Activated T-cell treated with anti-CD3 and anti-CD28 coated beads for 48 hours (primary cell): Measurements from ENCODE around the gene TMTC2.
"Not testable (repeated sequence)": the region's sequence is repeated elsewhere in the genome, so short reads cannot be mapped to it uniquely, and the experiment has no call there.

Source experiments
- DNase-seq: peaks from one replicate; pipeline ENCODE4 v3.0.0-alpha.2; 2020; ENCODE audit warnings: low read depth

The TMTC2 gene

DNA sequence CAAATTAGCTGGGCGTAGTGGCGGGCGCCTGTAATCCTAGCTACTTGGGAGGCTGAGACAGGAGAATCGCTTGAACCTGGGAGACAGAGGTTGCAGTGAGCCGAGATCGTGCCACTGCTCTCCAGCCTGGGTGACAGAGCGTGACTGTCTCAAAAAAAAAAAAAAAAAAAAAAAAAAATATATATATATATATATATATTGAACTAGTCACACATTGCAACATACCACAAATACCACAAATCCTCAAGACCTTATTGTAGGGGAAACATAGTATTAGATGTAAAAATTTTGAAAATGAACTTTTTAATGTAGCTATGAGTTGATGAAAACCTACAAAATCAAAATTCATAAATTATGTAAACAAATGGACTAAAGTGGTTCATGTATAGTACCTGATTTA, 158.4 kb downstream of the TMTC2 start:
- not testable (repeated sequence) for DNase-seq

DNA sequence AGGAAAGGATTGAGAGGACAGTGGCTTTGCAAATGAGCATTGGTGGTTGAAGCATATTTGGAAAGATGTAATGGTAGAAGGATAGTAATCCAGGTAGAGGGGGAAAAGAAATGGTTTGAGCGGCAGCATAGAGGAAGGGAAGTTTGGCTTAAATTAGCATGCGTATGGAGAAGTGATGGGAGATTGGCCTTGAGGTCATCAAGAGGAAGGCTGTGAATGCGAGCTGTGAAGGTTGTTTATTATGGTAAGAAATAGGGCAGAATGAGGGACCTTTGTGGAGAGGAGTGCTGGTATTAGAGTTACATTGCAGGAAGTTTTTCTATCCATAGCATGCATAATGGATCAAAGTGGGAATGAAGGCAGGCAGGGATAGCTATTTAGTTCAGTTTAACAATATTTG, 162.1 kb downstream of the TMTC2 start:
- DNase-seq: no peak

GRCh38 chr12:82852529-82852928, 165.8 kb downstream of the TMTC2 start:
- no peak for DNase-seq

DNA sequence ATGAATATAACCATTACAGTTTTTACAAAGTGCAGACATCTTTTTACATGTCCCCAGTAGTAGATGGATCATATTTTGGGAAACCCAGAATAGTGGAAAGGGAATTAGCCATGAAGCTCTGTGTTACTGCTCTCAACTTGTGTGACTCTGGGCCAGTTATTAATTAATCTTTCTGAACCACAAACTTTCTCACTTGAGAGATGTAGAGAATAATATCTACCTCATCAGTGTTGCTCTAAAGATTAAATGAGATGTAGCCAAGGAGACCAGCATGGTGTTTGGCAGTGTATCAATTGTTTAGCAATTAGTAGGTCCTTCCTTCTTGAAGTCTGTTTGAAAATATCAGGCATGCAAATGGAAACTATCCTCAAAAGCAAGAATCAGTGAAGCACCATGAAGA, 169.2 kb downstream of the TMTC2 start:
- DNase-seq: no peak

- no peak for DNase-seq
Measured at GRCh38 chr12:82857276-82857675, 170.6 kb downstream of the TMTC2 start.

DNA sequence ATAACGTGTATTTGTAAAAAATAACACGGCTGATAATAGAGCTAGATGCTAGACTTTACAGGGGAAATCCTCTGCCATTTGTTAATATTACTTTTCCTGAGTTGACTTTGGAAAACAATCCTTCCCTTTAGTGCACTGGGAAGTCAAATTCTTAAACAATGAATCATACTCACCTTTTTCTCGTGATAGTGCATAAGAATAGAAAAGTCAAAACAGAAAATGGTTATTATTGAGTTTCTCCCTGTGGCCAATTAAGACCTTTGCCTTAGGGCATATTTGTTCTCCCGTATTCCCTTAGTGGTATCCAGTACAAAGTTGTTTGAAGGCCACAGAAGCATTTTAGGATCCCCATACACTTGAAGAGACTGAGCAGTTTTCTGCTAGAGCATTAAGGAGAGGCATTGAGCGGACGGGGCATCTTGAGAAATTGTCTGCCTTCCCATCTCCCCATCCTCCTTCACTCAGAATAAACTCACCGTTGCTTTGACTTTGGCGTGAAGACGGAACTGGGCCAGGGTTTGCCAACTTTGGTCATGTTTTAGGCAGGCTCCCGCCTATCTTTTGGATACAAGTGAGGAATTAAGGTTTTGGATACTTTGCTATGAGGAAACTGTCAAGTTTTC, 171.3 kb downstream of the TMTC2 start:
- no peak for DNase-seq

DNA sequence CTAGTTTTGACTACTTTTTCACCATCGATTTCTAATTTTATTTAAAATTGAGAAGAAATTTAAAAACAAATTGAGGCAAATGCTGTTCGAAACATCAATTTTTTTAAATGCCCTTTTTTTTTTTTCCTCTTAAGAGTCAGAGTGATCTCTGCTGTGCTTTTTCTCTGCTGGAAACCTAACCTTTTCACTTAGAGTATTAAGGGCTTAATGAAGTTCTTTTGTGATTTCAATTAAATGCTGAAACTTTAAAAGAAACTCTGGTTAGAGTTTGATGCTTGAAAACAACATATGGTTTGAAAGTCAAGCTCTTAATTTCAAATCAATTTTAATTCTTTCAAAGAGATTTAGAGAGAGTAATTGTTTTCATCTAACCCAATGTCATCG, 171.8 kb downstream of the TMTC2 start:
- no peak for DNase-seq

- no peak for DNase-seq
Measured at GRCh38 chr12:82862069-82862841, 175.5 kb downstream of the TMTC2 start.

DNA sequence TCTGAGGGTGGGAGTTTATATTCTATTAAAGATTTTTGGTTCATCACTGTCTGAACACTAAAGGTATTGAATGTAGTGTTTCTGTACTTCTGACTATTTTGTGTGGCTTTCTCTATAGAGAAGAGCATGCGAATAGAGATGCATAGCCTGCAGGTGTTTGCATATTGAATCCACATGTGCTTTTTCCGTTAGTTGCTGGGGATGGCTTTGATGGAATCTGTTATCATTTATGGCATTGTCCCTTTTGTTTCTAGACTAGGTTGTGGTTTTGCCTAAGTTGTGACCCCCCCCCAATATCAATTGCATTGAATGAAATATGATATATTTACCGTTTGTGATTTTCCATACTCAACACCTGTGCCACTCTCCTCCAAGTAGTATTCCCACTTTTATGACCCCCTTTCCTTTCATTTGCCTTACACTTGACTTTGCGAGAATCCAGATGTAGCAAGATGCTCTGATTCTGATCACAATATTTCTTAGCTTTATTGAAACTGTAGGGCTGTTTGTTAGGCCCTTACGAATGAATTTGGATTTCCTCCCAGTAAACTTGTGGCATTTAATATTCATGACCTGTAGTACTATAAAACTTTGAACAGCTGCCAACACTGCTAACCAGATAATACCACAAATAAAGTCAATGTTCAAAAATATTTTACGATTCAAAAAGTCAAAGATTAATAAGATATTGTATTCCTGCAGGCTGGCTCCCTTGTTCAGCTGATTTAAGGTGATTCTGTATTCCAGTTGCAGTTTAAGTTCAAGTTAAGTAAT, 176.4 kb downstream of the TMTC2 start:
- no peak for DNase-seq

DNA sequence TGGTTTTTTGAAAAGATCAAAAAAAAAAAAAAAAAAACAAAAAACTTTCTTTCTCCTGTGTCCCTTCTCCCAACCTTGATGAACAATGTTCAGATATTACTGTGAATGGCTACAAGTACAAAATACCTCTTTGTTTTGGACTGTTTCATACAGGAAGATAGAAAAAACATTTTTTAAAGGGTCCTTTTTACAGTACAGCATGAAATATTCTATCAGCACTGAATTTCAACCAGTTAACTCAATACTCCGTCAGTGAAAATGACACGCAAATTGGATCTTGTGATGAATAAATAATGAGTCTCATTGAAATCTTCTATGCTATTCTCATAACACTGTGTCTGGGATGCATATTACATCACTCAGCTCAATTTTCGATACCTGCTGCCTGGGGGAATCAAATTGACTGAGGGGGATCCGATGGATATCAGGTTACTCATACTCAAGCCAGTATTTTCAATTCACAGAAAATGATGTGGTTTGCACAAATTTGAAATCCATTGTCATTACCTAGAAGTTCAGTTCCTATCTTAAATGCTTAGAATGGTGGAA, 179.6 kb downstream of the TMTC2 start:
- no peak for DNase-seq

DNA sequence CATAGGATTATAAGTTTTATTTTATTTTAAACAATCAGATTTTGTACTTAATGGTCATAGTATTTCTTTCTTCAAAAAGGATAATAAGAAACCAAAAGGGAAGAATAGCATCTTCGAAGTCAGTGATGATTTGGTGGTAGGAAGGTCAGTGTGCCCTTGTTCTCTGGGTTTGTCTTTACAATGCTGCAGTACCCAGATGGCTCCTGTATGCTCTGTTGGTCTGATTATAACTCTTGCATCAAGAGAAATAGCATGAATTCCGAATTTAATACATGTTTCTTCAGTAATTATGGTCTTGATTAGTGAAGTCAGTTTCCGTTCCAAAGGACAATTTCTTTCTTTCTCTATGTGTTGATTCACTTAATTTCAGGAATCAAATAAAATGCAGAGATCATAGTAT, 180.2 kb downstream of the TMTC2 start:
- no peak for DNase-seq

DNA sequence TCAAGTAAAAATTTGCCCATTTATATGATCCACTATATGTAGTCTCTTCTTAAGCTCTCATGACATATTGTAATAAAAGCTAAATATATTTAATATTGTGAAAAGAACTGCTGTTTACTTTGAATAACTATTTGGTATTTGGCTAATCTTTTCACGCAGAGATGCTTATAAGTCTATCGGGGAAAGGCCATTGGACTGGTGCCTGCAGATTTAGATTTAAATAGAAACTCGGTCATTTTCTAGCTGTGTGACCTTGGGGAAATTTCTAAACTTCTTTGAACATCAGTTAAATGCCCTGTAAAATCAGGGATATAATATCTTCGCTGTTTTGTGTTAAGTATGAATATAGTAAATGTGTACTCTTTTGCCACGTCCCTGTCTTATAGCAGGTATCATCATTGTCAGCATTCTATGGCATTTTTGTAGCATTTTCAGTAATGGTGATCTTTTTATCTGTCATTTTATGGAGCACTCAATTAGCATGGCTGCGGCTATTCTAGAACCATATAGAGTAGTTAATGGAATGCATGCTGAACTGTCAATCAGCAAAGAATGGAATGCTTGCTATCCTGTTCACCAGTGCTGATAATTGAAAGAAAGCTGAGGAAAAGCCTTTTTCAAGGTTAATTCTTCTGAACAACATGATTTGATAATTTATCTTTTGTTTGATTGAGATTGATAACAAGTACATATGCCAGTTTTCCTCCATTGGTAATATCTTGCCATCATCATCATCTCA, 181.2 kb downstream of the TMTC2 start:
- DNase-seq: no peak

GRCh38 chr12:82870771-82871377, 184.2 kb downstream of the TMTC2 start:
- no peak for DNase-seq

DNA sequence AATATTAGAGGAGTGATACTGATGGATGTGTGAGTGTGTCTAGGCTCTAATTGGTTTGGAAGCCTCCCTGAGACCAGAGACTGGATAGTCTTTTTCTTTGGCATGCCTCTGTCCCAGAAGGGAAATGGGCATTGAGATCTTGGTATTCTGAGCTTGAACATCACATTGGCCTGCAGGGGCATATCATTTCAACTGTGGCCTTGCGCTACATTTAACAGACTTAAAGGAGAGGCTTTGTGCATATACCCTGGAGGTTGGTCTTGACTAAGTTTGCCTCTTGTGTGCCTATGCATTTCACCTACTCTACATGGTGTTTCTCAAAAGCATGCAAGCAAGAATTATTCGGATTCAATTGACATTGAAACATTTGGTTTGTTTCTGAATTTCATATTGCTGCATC, 185.4 kb downstream of the TMTC2 start:
- DNase-seq: no peak

DNA sequence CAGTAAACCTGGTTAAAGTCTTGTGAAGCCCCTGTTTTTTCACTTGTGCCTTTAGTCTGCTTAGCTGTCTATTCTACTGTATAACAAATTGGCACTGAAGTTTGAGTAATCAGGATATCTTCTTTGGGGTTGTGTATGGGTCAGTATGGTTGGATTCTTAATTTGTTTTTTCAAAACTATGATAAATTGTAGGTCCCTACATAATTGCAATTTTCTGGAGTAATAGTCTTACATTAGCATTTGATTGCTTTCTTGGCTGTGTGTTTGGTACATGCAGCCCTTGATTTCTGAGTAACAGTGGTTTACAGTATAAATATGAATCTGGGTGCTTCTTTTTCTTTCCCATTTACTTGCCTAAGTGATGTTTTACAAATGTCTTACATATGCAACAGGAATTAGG, 186.6 kb downstream of the TMTC2 start:
- no peak for DNase-seq

DNA sequence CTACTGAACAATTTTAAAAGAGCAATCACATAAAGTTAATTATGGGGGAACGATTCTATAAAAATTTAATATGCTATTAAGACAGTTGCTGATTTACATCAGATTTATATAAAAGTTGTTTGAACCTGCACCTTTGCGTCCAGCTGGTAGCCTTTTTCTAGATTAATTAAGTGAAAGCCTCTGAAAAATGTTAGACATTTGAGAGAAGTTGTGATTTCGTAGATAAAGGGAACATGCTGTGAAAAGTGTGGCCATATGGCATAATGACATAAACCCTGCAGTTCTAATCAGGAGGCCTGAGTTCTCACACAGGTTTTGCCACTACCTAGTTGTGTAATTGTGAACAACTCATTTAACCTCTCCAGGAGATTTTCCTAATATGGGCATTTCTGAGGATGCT, 187.2 kb downstream of the TMTC2 start:
- DNase-seq: no peak

DNA sequence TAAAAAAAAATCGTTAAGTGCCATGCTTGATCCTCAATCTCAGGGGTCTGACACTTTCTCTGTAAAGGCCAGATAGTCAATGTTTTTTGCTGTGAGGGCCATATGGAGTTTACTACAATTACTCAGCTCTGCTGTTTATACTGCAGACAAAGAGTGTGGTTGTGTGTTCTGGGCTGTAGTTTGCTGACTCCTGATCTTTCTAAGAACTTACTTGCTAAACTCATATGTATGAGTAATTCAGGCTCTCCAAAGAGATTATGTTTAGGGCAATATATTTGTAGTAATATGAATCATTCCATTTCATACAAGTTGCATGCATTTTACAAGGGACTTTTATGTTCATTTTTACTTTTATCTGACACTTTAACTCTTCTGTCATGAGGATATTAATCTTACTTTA, 188.2 kb downstream of the TMTC2 start:
- no peak for DNase-seq

- DNase-seq: no peak
Measured at GRCh38 chr12:82876075-82876474, 189.4 kb downstream of the TMTC2 start.

- DNase-seq: no peak
Measured at GRCh38 chr12:82877963-82878362, 191.3 kb downstream of the TMTC2 start.

DNA sequence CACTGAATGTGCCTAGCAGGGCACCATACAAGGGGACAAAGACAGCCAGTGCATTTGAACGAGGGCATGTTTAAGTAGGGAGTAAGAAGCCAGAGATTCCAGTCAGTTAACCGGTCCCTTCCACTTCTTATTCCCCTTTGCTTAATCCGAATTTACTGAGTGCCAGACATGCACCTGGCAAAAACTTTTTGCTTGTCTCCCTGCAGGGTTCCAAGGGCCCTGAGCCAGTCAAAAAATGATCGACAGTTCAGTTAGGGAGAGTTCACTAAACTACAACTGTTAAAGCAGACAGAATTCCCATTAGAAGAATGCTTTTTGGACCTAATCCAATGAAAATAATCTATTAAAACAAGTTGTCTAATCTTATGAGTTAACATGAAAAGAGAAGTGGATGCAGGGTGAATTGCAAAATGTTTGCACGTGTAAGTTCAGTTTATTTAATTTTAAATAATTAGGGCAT, 193.8 kb downstream of the TMTC2 start:
- DNase-seq: no peak
